ENCODE results near the gene IFFO2. TPM values are rescaled to one million over a fixed set of nuclear protein-coding genes. Genes with fewer than 3 reads are reported as not detected.

IFFO2 gene
- total and polyA plus RNA-seq, 2 of the 13 experiments (the other 11 are each of a cell fraction or from before 2014, with no cell fraction given), result 7.3 to 16.7 TPM

DNA sequence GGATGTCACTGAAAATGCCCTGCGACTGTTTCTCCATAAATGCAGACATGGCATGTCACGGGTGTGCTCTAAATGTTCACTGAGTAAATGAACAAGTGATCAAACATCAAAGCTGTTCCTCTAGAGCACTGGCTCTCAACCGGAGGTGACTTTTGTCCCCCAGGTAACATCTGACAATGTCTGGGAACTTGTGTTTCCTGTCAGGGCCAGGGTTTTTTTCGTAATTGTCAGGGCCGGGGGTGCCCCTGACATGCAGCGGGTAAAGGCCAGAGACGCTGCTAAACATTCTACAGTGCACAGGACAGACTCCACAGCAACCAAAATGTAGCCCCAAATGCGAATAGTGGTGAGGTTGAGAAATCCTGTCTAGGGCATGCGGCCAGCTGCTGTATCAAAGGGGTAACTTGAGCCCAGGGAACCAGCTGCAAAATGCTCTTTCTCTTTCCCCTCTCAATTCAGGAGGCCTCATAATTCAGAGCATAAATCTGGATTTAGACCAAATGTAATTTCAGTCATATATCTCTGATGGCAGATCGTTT is 56.1 kb downstream of the IFFO2 start (continued):
- TF ChIP-seq, protein P1, sequence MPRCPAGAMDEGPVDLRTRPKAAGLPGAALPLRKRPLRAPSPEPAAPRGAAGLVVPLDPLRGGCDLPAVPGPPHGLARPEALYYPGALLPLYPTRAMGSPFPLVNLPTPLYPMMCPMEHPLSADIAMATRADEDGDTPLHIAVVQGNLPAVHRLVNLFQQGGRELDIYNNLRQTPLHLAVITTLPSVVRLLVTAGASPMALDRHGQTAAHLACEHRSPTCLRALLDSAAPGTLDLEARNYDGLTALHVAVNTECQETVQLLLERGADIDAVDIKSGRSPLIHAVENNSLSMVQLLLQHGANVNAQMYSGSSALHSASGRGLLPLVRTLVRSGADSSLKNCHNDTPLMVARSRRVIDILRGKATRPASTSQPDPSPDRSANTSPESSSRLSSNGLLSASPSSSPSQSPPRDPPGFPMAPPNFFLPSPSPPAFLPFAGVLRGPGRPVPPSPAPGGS (CRISPR knock-in tag; IDR thresholded peaks at IDR 0.05), result 0 out of 2 replicates have a peak, but pooled peaks have one; percentile 68
- no peak for TF ChIP-seq ZFP62 (CRISPR knock-in tag; IDR thresholded peaks at IDR 0.05)
- TF ChIP-seq, protein P2, sequence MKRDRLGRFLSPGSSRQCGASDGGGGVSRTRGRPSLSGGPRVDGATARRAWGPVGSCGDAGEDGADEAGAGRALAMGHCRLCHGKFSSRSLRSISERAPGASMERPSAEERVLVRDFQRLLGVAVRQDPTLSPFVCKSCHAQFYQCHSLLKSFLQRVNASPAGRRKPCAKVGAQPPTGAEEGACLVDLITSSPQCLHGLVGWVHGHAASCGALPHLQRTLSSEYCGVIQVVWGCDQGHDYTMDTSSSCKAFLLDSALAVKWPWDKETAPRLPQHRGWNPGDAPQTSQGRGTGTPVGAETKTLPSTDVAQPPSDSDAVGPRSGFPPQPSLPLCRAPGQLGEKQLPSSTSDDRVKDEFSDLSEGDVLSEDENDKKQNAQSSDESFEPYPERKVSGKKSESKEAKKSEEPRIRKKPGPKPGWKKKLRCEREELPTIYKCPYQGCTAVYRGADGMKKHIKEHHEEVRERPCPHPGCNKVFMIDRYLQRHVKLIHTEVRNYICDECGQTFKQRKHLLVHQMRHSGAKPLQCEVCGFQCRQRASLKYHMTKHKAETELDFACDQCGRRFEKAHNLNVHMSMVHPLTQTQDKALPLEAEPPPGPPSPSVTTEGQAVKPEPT (CRISPR knock-in tag; IDR thresholded peaks at IDR 0.05; ENCODE audit: low read depth), result no peak
- no peak for TF ChIP-seq GLI4 (CRISPR knock-in tag; IDR thresholded peaks at IDR 0.05; ENCODE audit: borderline replicate concordance)
- TF ChIP-seq, protein P3, sequence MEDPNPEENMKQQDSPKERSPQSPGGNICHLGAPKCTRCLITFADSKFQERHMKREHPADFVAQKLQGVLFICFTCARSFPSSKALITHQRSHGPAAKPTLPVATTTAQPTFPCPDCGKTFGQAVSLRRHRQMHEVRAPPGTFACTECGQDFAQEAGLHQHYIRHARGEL (CRISPR knock-in tag; IDR thresholded peaks at IDR 0.05), result no peak
- no peak for TF ChIP-seq ZKSCAN1 (IDR thresholded peaks at IDR 0.05; ENCODE audit: low read length)
- TF ChIP-seq JUND (CRISPR knock-in tag; IDR thresholded peaks at IDR 0.05), result no peak
- TF ChIP-seq RFX3 (CRISPR knock-in tag; IDR thresholded peaks at IDR 0.05), result no peak
- TF ChIP-seq CHD2 (IDR thresholded peaks at IDR 0.05; ENCODE audit: low read depth, low read length), result no peak
- TF ChIP-seq ARNT2 (CRISPR knock-in tag; IDR thresholded peaks at IDR 0.05; ENCODE audit: low read depth), result no peak; the same call in 1 of the 2 replicates
- TF ChIP-seq CBX2 (IDR thresholded peaks at IDR 0.05; ENCODE audit: low read depth, low read length), result no peak
- TF ChIP-seq CBX2 (CRISPR knock-in tag; IDR thresholded peaks at IDR 0.05; ENCODE audit: low read depth), result no peak
- no peak for TF ChIP-seq ZNF326 (CRISPR knock-in tag; IDR thresholded peaks at IDR 0.05; ENCODE audit: borderline replicate concordance)
- TF ChIP-seq, protein P4, sequence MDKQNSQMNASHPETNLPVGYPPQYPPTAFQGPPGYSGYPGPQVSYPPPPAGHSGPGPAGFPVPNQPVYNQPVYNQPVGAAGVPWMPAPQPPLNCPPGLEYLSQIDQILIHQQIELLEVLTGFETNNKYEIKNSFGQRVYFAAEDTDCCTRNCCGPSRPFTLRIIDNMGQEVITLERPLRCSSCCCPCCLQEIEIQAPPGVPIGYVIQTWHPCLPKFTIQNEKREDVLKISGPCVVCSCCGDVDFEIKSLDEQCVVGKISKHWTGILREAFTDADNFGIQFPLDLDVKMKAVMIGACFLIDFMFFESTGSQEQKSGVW (CRISPR knock-in tag; IDR thresholded peaks at IDR 0.05; ENCODE audit: borderline replicate concordance), result no peak
- TF ChIP-seq NFRKB (IDR thresholded peaks at IDR 0.05), result no peak
- no peak for TF ChIP-seq ASH2L (IDR thresholded peaks at IDR 0.05; ENCODE audit: insufficient read length, low read depth, low read length)
- TF ChIP-seq, protein P5, sequence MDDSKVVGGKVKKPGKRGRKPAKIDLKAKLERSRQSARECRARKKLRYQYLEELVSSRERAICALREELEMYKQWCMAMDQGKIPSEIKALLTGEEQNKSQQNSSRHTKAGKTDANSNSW (CRISPR knock-in tag; IDR thresholded peaks at IDR 0.05; ENCODE audit: borderline replicate concordance), result no peak
- TF ChIP-seq, protein P6, sequence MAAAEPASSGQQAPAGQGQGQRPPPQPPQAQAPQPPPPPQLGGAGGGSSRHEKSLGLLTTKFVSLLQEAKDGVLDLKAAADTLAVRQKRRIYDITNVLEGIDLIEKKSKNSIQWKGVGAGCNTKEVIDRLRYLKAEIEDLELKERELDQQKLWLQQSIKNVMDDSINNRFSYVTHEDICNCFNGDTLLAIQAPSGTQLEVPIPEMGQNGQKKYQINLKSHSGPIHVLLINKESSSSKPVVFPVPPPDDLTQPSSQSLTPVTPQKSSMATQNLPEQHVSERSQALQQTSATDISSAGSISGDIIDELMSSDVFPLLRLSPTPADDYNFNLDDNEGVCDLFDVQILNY (CRISPR knock-in tag; conservative IDR thresholded peaks at IDR 0.05), result no peak
- peak; percentile 100 for TF ChIP-seq ZNF564 (CRISPR knock-in tag; IDR thresholded peaks at IDR 0.05)
- TF ChIP-seq ZNF569 (CRISPR knock-in tag; IDR thresholded peaks at IDR 0.05; ENCODE audit: borderline replicate concordance), result no peak
- no peak for TF ChIP-seq ZNF10 (CRISPR knock-in tag; IDR thresholded peaks at IDR 0.05; ENCODE audit: borderline replicate concordance, low read depth)
- peak; percentile 97 for TF ChIP-seq MED1 (CRISPR knock-in tag; IDR thresholded peaks at IDR 0.05)
- no peak for TF ChIP-seq ZNF253 (CRISPR knock-in tag; IDR thresholded peaks at IDR 0.05; ENCODE audit: borderline replicate concordance)
- peak; percentile 77 for TF ChIP-seq FOSL2 (CRISPR knock-in tag; IDR thresholded peaks at IDR 0.05)
- TF ChIP-seq ZFY (CRISPR knock-in tag; IDR thresholded peaks at IDR 0.05), result no peak; the same call in 1 of the 2 replicates
- TF ChIP-seq RBM22 (optimal IDR thresholded peaks at IDR 0.05; ENCODE audit: low read length), result no peak
- TF ChIP-seq RAD21 (CRISPR knock-in tag; IDR thresholded peaks at IDR 0.05), result no peak
- no peak for TF ChIP-seq RAD51 (IDR thresholded peaks at IDR 0.05; ENCODE audit: borderline replicate concordance)
